PFSK-1 (cell line): Measurements from ENCODE around the gene IL22RA2.

Experiments
- FOXP2 ChIP-seq: optimal IDR thresholded peaks from 2 replicates; pipeline ENCODE3; 2011; ENCODE audit warnings: borderline replicate concordance, control low read depth, inconsistent platforms; ENCODE audit not compliant: insufficient read depth; ENCODE audit errors: extremely low read length, extremely low read depth
- POLR2AphosphoS5 ChIP-seq: IDR thresholded peaks from 2 replicates; pipeline ENCODE4 v1.6.1; 2012; ENCODE audit warnings: low read depth, mild to moderate bottlenecking, control low read depth, low read length, moderate library complexity
- REST ChIP-seq, 2 experiments: IDR thresholded peaks; 2 replicates each; pipeline versions ENCODE4 v1.6.1 to v1.8.0; 2011 to 2012; ENCODE audit warnings: low read depth in 2 of 2, low read length in 2 of 2, control low read depth in 1 of 2, inconsistent platforms in 1 of 2, mild to moderate bottlenecking in 1 of 2, moderate library complexity in 1 of 2; ENCODE audit not compliant: insufficient read depth in 1 of 2
- SIN3A ChIP-seq: IDR thresholded peaks from 2 replicates; pipeline ENCODE4 v1.6.1; 2012; ENCODE audit warnings: mild to moderate bottlenecking, low read length, moderate library complexity, borderline replicate concordance; ENCODE audit not compliant: insufficient read depth
- TAF1 ChIP-seq: IDR thresholded peaks from 2 replicates; pipeline ENCODE4 v1.6.1; 2012; ENCODE audit warnings: low read length, control low read depth, borderline replicate concordance; ENCODE audit not compliant: insufficient read depth

- no peak for TF ChIP-seq POLR2AphosphoS5
- TF ChIP-seq REST (IDR thresholded peaks at IDR 0.05; ENCODE audit: insufficient read depth in 1 of 2, low read depth in 2 of 2, low read length in 2 of 2): no peak
- no peak for TF ChIP-seq FOXP2
- no peak for TF ChIP-seq TAF1
- TF ChIP-seq SIN3A: no peak
Observed at GRCh38 chr6:137119196-137120104, 54.0 kb downstream of the IL22RA2 start.
